Trophoblast cell (in vitro differentiated cells and primary cell): ENCODE results near the gene NFKB2.

Source experiments
- DNase-seq, 2 donors: peaks; one replicate each; pipeline ENCODE4 v3.0.0-alpha.2; 2016
- H2AFZ ChIP-seq: 2 replicates; pipeline ENCODE4 v1.6.1; 2013; ENCODE audit warnings: low read length, moderate library complexity, mild to moderate bottlenecking; ENCODE audit not compliant: insufficient read depth, poor library complexity
- H2AK5ac ChIP-seq: 2 replicates; pipeline ENCODE4 v1.6.1; 2013; ENCODE audit warnings: mild to moderate bottlenecking, low read length
- H2BK120ac ChIP-seq: 2 replicates; pipeline ENCODE4 v1.6.1; 2013; ENCODE audit warnings: low read length, mild to moderate bottlenecking, moderate library complexity; ENCODE audit not compliant: insufficient read depth, poor library complexity
- H2BK12ac ChIP-seq: 2 replicates; pipeline ENCODE4 v1.6.1; 2013; ENCODE audit warnings: mild to moderate bottlenecking, low read length, moderate library complexity
- H2BK5ac ChIP-seq: 2 replicates; pipeline ENCODE4 v1.6.1; 2013; ENCODE audit warnings: low read length, low read depth, moderate library complexity, mild to moderate bottlenecking; ENCODE audit not compliant: poor library complexity
- H3K14ac ChIP-seq: 2 replicates; pipeline ENCODE4 v1.6.1; 2013; ENCODE audit warnings: mild to moderate bottlenecking, low read length
- H3K18ac ChIP-seq: 2 replicates; pipeline ENCODE4 v1.6.1; 2013; ENCODE audit warnings: mild to moderate bottlenecking, low read length
- H3K23ac ChIP-seq: 2 replicates; pipeline ENCODE4 v1.6.1; 2013; ENCODE audit warnings: low read length
- H3K27ac ChIP-seq: 2 replicates; pipeline ENCODE4 v1.5.1; 2013; ENCODE audit warnings: low read depth, mild to moderate bottlenecking, inconsistent platforms, low read length, moderate library complexity
- H3K27me3 ChIP-seq: 2 replicates; pipeline ENCODE4 v1.6.1; 2013; ENCODE audit warnings: inconsistent platforms, mild to moderate bottlenecking, low read length, moderate library complexity; ENCODE audit not compliant: insufficient read depth
- H3K36me3 ChIP-seq, 2 experiments: 1 replicate in 1 of 2; 2 replicates in 1 of 2; pipeline ENCODE4 v1.6.1; 2013; ENCODE audit warnings: low read length in 2 of 2, mild to moderate bottlenecking in 2 of 2, moderate library complexity in 1 of 2; ENCODE audit not compliant: insufficient read depth in 2 of 2, control insufficient read depth in 1 of 2
- H3K4ac ChIP-seq: 2 replicates; pipeline ENCODE4 v1.6.1; 2013; ENCODE audit warnings: low read depth, mild to moderate bottlenecking, low read length, moderate library complexity
- H3K4me1 ChIP-seq, 2 experiments: 1 replicate in 1 of 2; 2 replicates in 1 of 2; pipeline ENCODE4 v1.6.1; 2013; ENCODE audit warnings: low read length in 2 of 2, mild to moderate bottlenecking in 2 of 2, moderate library complexity in 1 of 2; ENCODE audit not compliant: insufficient read depth in 2 of 2, control insufficient read depth in 1 of 2
- H3K4me2 ChIP-seq: 2 replicates; pipeline ENCODE4 v1.6.1; 2013; ENCODE audit warnings: inconsistent platforms, mild to moderate bottlenecking, low read length, moderate library complexity
- H3K4me3 ChIP-seq: 2 replicates; pipeline ENCODE4 v1.5.1; 2013; ENCODE audit warnings: mild to moderate bottlenecking, low read depth, low read length, inconsistent platforms
- H3K79me1 ChIP-seq: one replicate; pipeline ENCODE4 v1.6.1; 2013; ENCODE audit warnings: low read length
- H3K79me2 ChIP-seq: 2 replicates; pipeline ENCODE4 v1.6.1; 2013; ENCODE audit warnings: low read length, mild to moderate bottlenecking; ENCODE audit not compliant: control insufficient read depth, insufficient read depth, poor library complexity
- H3K9ac ChIP-seq: 2 replicates; pipeline ENCODE4 v1.6.1; 2013; ENCODE audit warnings: mild to moderate bottlenecking, low read length
- H3K9me3 ChIP-seq: 2 replicates; pipeline ENCODE4 v1.6.1; 2013; ENCODE audit warnings: low read depth, mild to moderate bottlenecking, control low read depth, inconsistent platforms, low read length; ENCODE audit not compliant: insufficient read depth
- H4K12ac ChIP-seq: 2 replicates; pipeline ENCODE4 v1.6.1; 2013; ENCODE audit warnings: low read depth, mild to moderate bottlenecking, low read length, moderate library complexity
- H4K8ac ChIP-seq: 2 replicates; pipeline ENCODE4 v1.6.1; 2013; ENCODE audit warnings: low read depth, mild to moderate bottlenecking, low read length, moderate library complexity
- H4K91ac ChIP-seq: one replicate; pipeline ENCODE4 v1.6.1; 2013; ENCODE audit warnings: low read depth, mild to moderate bottlenecking, low read length, moderate library complexity
- WGBS: extraction: QIAGEN DNeasy Blood & Tissue Kit; methylation state at CpG from one replicate; pipeline ENCODE4 v1.1.7; 2013; ENCODE audit warnings: missing lambda C conversion rate; ENCODE audit not compliant: insufficient read length, insufficient coverage; ENCODE audit errors: extremely low coverage; 5-methylcytosine and 5-hydroxymethylcytosine counted together

NFKB2 gene

GRCh38 chr10:102418622-102419268 is 23.2 kb downstream of the NFKB2 start, which contains the start of gene PSD:
Gene PSD, minus strand, starts transcription at chr10:102418785. Its CDS starts 1,747 bp downstream, at chr10:102417038.
- H4K91ac ChIP-seq: no peak within 1 kb of the TSS
- no peak within 1 kb of the TSS for H3K23ac ChIP-seq
- no peak within 1 kb of the TSS for H3K4ac ChIP-seq
- peaks cover 8 to 10% of the 10 kb centered on the region in 2 experiments for H3K36me3 ChIP-seq
- H3K79me1 ChIP-seq: peaks cover 8% of the 10 kb centered on the region
- no peak within 1 kb of the TSS for H3K18ac ChIP-seq
- peak within 1 kb of the TSS; percentile 38 for H2AFZ ChIP-seq
- H3K14ac ChIP-seq: no peak within 1 kb of the TSS
- peaks cover 16 to 27% of the 10 kb centered on the region in 2 experiments for H3K4me1 ChIP-seq
- H2AK5ac ChIP-seq: no peak within 1 kb of the TSS
- H2BK120ac ChIP-seq: no peak within 1 kb of the TSS
- H3K27me3 ChIP-seq: peaks cover 7% of the 10 kb centered on the region
- no peak within 1 kb of the TSS for H4K8ac ChIP-seq
- peaks cover 5% of the 10 kb centered on the region for H3K9me3 ChIP-seq
- no peak within 1 kb of the TSS for H2BK12ac ChIP-seq
- H3K9ac ChIP-seq: no peak within 1 kb of the TSS
- DNase-seq: no peak
- no CpG with 5 or more reads among the region's 45 CpGs for WGBS
- peak within 1 kb of the TSS; percentile 88 for H3K4me2 ChIP-seq
- H4K12ac ChIP-seq: no peak within 1 kb of the TSS
- H3K27ac ChIP-seq: no peak within 1 kb of the TSS
- H3K79me2 ChIP-seq: peaks cover 4% of the 10 kb centered on the region
- no peak within 1 kb of the TSS for H2BK5ac ChIP-seq
- peak within 1 kb of the TSS; percentile 68 for H3K4me3 ChIP-seq

- H3K79me2 ChIP-seq: peaks cover 4% of the 10 kb centered on the region
- no peak overlapping the region for H3K27ac ChIP-seq
- H3K4me1 ChIP-seq: peaks cover 16 to 27% of the 10 kb centered on the region in 2 experiments
- H3K9ac ChIP-seq: peak overlapping the region; percentile 30
- DNase-seq: peak in 1 of 2 donors; percentile 56
- no CpG with 5 or more reads among the region's 54 CpGs for WGBS
- H2AK5ac ChIP-seq: no peak overlapping the region
- H4K91ac ChIP-seq: no peak overlapping the region
- H3K4me2 ChIP-seq: peak overlapping the region; percentile 88
- no peak overlapping the region for H4K12ac ChIP-seq
- peaks cover 16 to 18% of the 10 kb centered on the region in 2 experiments for H3K36me3 ChIP-seq
- no peak overlapping the region for H3K4ac ChIP-seq
- no peak overlapping the region for H3K23ac ChIP-seq
- H2BK5ac ChIP-seq: no peak overlapping the region
- H3K27me3 ChIP-seq: peaks cover 7% of the 10 kb centered on the region
- no peak overlapping the region for H2BK12ac ChIP-seq
- H3K9me3 ChIP-seq: peaks cover 5% of the 10 kb centered on the region
- no peak overlapping the region for H3K18ac ChIP-seq
- H4K8ac ChIP-seq: peak overlapping the region; percentile 37
- peak overlapping the region; percentile 29 for H3K14ac ChIP-seq
- H3K79me1 ChIP-seq: peaks cover 8% of the 10 kb centered on the region
- H3K4me3 ChIP-seq: peak overlapping the region; percentile 68
- no peak overlapping the region for H2BK120ac ChIP-seq
- peak overlapping the region; percentile 38 for H2AFZ ChIP-seq
These were observed 24.0 kb downstream of the NFKB2 start for GRCh38 chr10:102419269-102420180.

GRCh38 chr10:102420181-102420713 is 24.7 kb downstream of the NFKB2 start:
- Histone ChIP-seq H3K79me1 (peaks cover 8% of the 10 kb centered on the region), H2AK5ac (no peak overlapping the region), H2BK5ac (no peak overlapping the region), H3K9ac (peak overlapping the region; percentile 30), H4K91ac (no peak overlapping the region), H3K79me2 (peaks cover 4% of the 10 kb centered on the region), H2BK120ac (no peak overlapping the region), H3K27me3 (peaks cover 7% of the 10 kb centered on the region), H3K27ac (no peak overlapping the region), H3K23ac (no peak overlapping the region), H3K4ac (no peak overlapping the region), H3K4me1 (peaks cover 16 to 27% of the 10 kb centered on the region in 2 experiments), H2AFZ (peak overlapping the region; percentile 38), H4K8ac (peak overlapping the region; percentile 37), H3K4me2 (peak overlapping the region; percentile 88), H3K4me3 (peak overlapping the region; percentile 80), H3K18ac (no peak overlapping the region), H3K14ac (peak overlapping the region; percentile 29), H2BK12ac (no peak overlapping the region), H3K9me3 (no peaks in the 10 kb centered on the region), H4K12ac (no peak overlapping the region), H3K36me3 (peaks cover 17 to 24% of the 10 kb centered on the region in 2 experiments)
- no peak for DNase-seq
- WGBS: no CpG with 5 or more reads among the region's 21 CpGs
